H9 (cell line): ENCODE results near the gene CREB5. TPM values are rescaled to one million over a fixed set of nuclear protein-coding genes. Genes with fewer than 3 reads are reported as not detected.

ENCODE experiments used
- DNase-seq: peaks from one replicate; pipeline ENCODE4 v3.0.0-alpha.2; 2017
- H2AFZ ChIP-seq: one replicate; pipeline ENCODE4 v1.6.1; 2013; ENCODE audit warnings: mild to moderate bottlenecking, low read length, control low read depth, moderate library complexity
- H2AK5ac ChIP-seq: 2 replicates; pipeline ENCODE4 v1.6.1; 2013; ENCODE audit warnings: low read length, control low read depth, mixed read lengths; ENCODE audit not compliant: insufficient read length
- H2BK120ac ChIP-seq: one replicate; pipeline ENCODE4 v1.6.1; 2013; ENCODE audit warnings: low read depth, mild to moderate bottlenecking, low read length, control low read depth, inconsistent platforms; ENCODE audit not compliant: poor library complexity, severe bottlenecking
- H2BK12ac ChIP-seq: 2 replicates; pipeline ENCODE4 v1.6.1; 2013; ENCODE audit warnings: low read length, control low read depth, mixed read lengths, low read depth; ENCODE audit not compliant: insufficient read length
- H2BK15ac ChIP-seq: 2 replicates; pipeline ENCODE4 v1.6.1; 2013; ENCODE audit warnings: low read depth, low read length, control low read depth
- H2BK20ac ChIP-seq: one replicate; pipeline ENCODE4 v1.6.1; 2013; ENCODE audit warnings: low read depth, mild to moderate bottlenecking, low read length, control low read depth, inconsistent platforms; ENCODE audit not compliant: poor library complexity, severe bottlenecking
- H2BK5ac ChIP-seq: 2 replicates; pipeline ENCODE4 v1.6.1; 2013; ENCODE audit warnings: low read length, control low read depth, mixed read lengths; ENCODE audit not compliant: insufficient read length
- H3K14ac ChIP-seq: 2 replicates; pipeline ENCODE4 v1.6.1; 2013; ENCODE audit warnings: low read length, control low read depth; ENCODE audit not compliant: insufficient read depth
- H3K18ac ChIP-seq: 2 replicates; pipeline ENCODE4 v1.6.1; 2013; ENCODE audit warnings: low read depth, mild to moderate bottlenecking, mixed read lengths, low read length, control low read depth; ENCODE audit not compliant: insufficient read length
- H3K23ac ChIP-seq: 2 replicates; pipeline ENCODE4 v1.6.1; 2013; ENCODE audit warnings: low read length, control low read depth, mixed read lengths, low read depth; ENCODE audit not compliant: insufficient read length
- H3K23me2 ChIP-seq: 2 replicates; pipeline ENCODE4 v1.6.1; 2013; ENCODE audit warnings: low read depth, mild to moderate bottlenecking, mixed read lengths, low read length, control low read depth; ENCODE audit not compliant: insufficient read length, poor library complexity, severe bottlenecking
- H3K27ac ChIP-seq: 2 replicates; pipeline ENCODE4 v1.5.1; 2013; ENCODE audit warnings: low read length, control low read depth, mixed read lengths, low read depth; ENCODE audit not compliant: insufficient read length
- H3K27me3 ChIP-seq: 2 replicates; pipeline ENCODE4 v1.6.1; 2013; ENCODE audit warnings: low read length, control low read depth, inconsistent platforms; ENCODE audit not compliant: insufficient read depth
- H3K4ac ChIP-seq: 2 replicates; pipeline ENCODE4 v1.6.1; 2013; ENCODE audit warnings: low read depth, mild to moderate bottlenecking, control low read depth, inconsistent platforms, low read length, moderate library complexity
- H3K4me1 ChIP-seq: 2 replicates; pipeline ENCODE4 v1.6.1; 2013; ENCODE audit warnings: low read length, control low read depth, inconsistent platforms; ENCODE audit not compliant: insufficient read depth
- H3K4me2 ChIP-seq: 2 replicates; pipeline ENCODE4 v1.6.1; 2013; ENCODE audit warnings: low read length, control low read depth, mixed read lengths; ENCODE audit not compliant: insufficient read length, insufficient read depth
- H3K56ac ChIP-seq: 2 replicates; pipeline ENCODE4 v1.6.1; 2013; ENCODE audit warnings: low read depth, mild to moderate bottlenecking, mixed read lengths, low read length, control low read depth; ENCODE audit not compliant: insufficient read length
- H3K79me1 ChIP-seq: 2 replicates; pipeline ENCODE4 v1.6.1; 2013; ENCODE audit warnings: low read depth, mild to moderate bottlenecking, moderate library complexity, low read length, control low read depth, inconsistent platforms; ENCODE audit not compliant: insufficient read depth, poor library complexity, severe bottlenecking
- H3K79me2 ChIP-seq: 2 replicates; pipeline ENCODE4 v1.6.1; 2013; ENCODE audit warnings: low read length, control low read depth, inconsistent platforms; ENCODE audit not compliant: insufficient read depth
- H3K9ac ChIP-seq: 2 replicates; pipeline ENCODE4 v1.6.1; 2013; ENCODE audit warnings: low read length, control low read depth, mixed read lengths; ENCODE audit not compliant: insufficient read length; ENCODE audit errors: extremely low read depth
- H3K9me3 ChIP-seq: one replicate; pipeline ENCODE4 v1.6.1; 2013; ENCODE audit warnings: low read depth, low read length, inconsistent platforms; ENCODE audit not compliant: control insufficient read depth
- H3T11ph ChIP-seq: one replicate; pipeline ENCODE4 v1.6.1; 2013; ENCODE audit warnings: mild to moderate bottlenecking, low read length, control low read depth, inconsistent platforms
- H4K20me1 ChIP-seq: one replicate; pipeline ENCODE4 v1.6.1; 2013; ENCODE audit not compliant: control insufficient read depth, insufficient read length, insufficient read depth
- H4K5ac ChIP-seq: 2 replicates; pipeline ENCODE4 v1.6.1; 2013; ENCODE audit warnings: low read depth, mild to moderate bottlenecking, mixed read lengths, low read length, control low read depth; ENCODE audit not compliant: insufficient read length
- H4K8ac ChIP-seq: replicated peaks from 2 replicates; pipeline ENCODE4 v1.6.1; 2013; ENCODE audit warnings: low read length, control low read depth, mixed read lengths, low read depth; ENCODE audit not compliant: insufficient read length
- H4K91ac ChIP-seq: 2 replicates; pipeline ENCODE4 v1.6.1; 2013; ENCODE audit warnings: low read depth, mild to moderate bottlenecking, moderate library complexity, mixed read lengths, low read length, control low read depth; ENCODE audit not compliant: insufficient read length
- H3K27ac Mint-ChIP-seq, 3 experiments: 2 replicates in 2 of 3; 3 replicates in 1 of 3; pipeline ENCODE4 v1.8.0; 2020 to 2021; ENCODE audit warnings: mixed read lengths in 3 of 3, mild to moderate bottlenecking in 1 of 3, moderate library complexity in 1 of 3
- H3K27me3 Mint-ChIP-seq: 2 replicates; pipeline ENCODE4 v1.8.0; 2021; ENCODE audit warnings: low read depth, mild to moderate bottlenecking, moderate library complexity, mixed read lengths
- H3K36me3 Mint-ChIP-seq, 3 experiments: 2 replicates in 2 of 3; 3 replicates in 1 of 3; pipeline ENCODE4 v1.8.0; 2020 to 2021; ENCODE audit warnings: low read depth in 3 of 3, mixed read lengths in 3 of 3; ENCODE audit not compliant: insufficient read depth in 1 of 3
- H3K4me1 Mint-ChIP-seq, 2 experiments: 2 replicates each; pipeline ENCODE4 v1.8.0; 2020; ENCODE audit warnings: mixed read lengths in 2 of 2
- H3K4me3 Mint-ChIP-seq, 2 experiments: 2 replicates in 1 of 2; 3 replicates in 1 of 2; pipeline ENCODE4 v1.8.0; 2020 to 2021; ENCODE audit warnings: mild to moderate bottlenecking in 2 of 2, mixed read lengths in 2 of 2, moderate library complexity in 1 of 2
- H3K9me3 Mint-ChIP-seq, 2 experiments: 2 replicates in 1 of 2; 3 replicates in 1 of 2; pipeline ENCODE4 v1.8.0; 2020; ENCODE audit warnings: mild to moderate bottlenecking in 2 of 2, mixed read lengths in 2 of 2, moderate library complexity in 1 of 2
- CTCF ChIP-seq: fragments of 200-600 bp; sonication (generic); conservative IDR thresholded peaks from 3 replicates; pipeline ENCODE4 v1.8.0; 2021; ENCODE audit warnings: antibody characterized with exemption, mild to moderate bottlenecking
- WGBS: extraction: QIAGEN DNeasy Blood & Tissue Kit; methylation state at CpG from one replicate; pipeline ENCODE4 v1.1.7; 2013; ENCODE audit warnings: missing lambda C conversion rate, low lambda C conversion rate, mixed read lengths; ENCODE audit not compliant: insufficient read length; ENCODE audit errors: extremely low coverage; 5-methylcytosine and 5-hydroxymethylcytosine counted together
- total RNA-seq: library from RNA; stranded (reverse); gene quantifications from 2 replicates; pipeline ENCODE4 v1.2.1, GENCODE V29; 2021

CREB5 gene
- total RNA-seq, 1 experiment from 2014 or later, result 4.0 TPM

- Mint-ChIP-seq H3K4me3 (no peak overlapping the region), H3K4me1 (peaks cover 4 to 15% of the 10 kb centered on the region in 2 experiments), H3K9me3 (no peaks in the 10 kb centered on the region; a peak in 1 of 5 replicates), H3K36me3 (no peaks in the 10 kb centered on the region; a peak in 1 of 7 replicates), H3K27ac (no peak overlapping the region), H3K27me3 (no peaks in the 10 kb centered on the region)
- Histone ChIP-seq H3K18ac (no peak overlapping the region), H3K27me3 (no peaks in the 10 kb centered on the region), H2BK120ac (no peak overlapping the region), H3K79me1 (no peaks in the 10 kb centered on the region), H3K23me2 (no peaks in the 10 kb centered on the region), H2AFZ (no peak overlapping the region), H3K23ac (no peak overlapping the region), H3K4ac (no peak overlapping the region), H2BK15ac (no peak overlapping the region; the same call in 1 of the 2 replicates), H3K4me2 (no peak overlapping the region), H4K5ac (no peak overlapping the region), H4K20me1 (no peaks in the 10 kb centered on the region), H3T11ph (no peak overlapping the region), H2BK12ac (no peak overlapping the region), H2AK5ac (no peak overlapping the region), H3K9ac (no peak overlapping the region), H2BK20ac (no peak overlapping the region), H2BK5ac (no peak overlapping the region), H3K14ac (no peak overlapping the region), H3K56ac (no peak overlapping the region), H4K8ac (no peak overlapping the region), H3K27ac (no peak overlapping the region), H3K9me3 (no peaks in the 10 kb centered on the region), H3K79me2 (no peaks in the 10 kb centered on the region; the same call in 1 of the 2 replicates), H3K4me1 (peaks cover 2% of the 10 kb centered on the region; the same call in 1 of the 2 replicates), H4K91ac (no peak overlapping the region)
- no CpG with 5 or more reads among the region's 5 CpGs for WGBS
- TF ChIP-seq CTCF, result no peak
- DNase-seq, result no peak
Observed at GRCh38 chr7:28442540-28443420, 30.5 kb downstream of the CREB5 start.
